Lung microvascular endothelial cell (primary cell): ENCODE results near the gene ZNF286A. TPM values are rescaled to one million over a fixed set of nuclear protein-coding genes. Genes with fewer than 3 reads are reported as not detected.
"Not testable (repeated sequence)": the region's sequence is repeated elsewhere in the genome, so short reads cannot be mapped to it uniquely, and the experiment has no call there.

Source experiments
- DNase-seq, 2 donors: peaks; one replicate each; pipeline versions ENCODE4 v3.0.0 to v3.0.0-alpha.2; 2010; ENCODE audit warnings: low read depth in 2 of 2
- total RNA-seq: library from RNA; depleted of rRNA; stranded (reverse); fragments of >200 nt; gene quantifications from 2 replicates; pipeline ENCODE4 v1.2.1, GENCODE V29; 2014

Gene ZNF286A
- total RNA-seq, 1 donor from 2014 or later, result 31.3 TPM

- not testable (repeated sequence) for DNase-seq
These were observed 69.4 kb downstream of the ZNF286A start for GRCh38 chr17:15768865-15769533.

Other genes with a start within 250 kb of the ZNF286A start
- 0.87 and 2.0 TPM in 2 replicates for gene CDRT4, start 232.1 kb upstream of the ZNF286A start, total RNA-seq
- gene TVP23C, start 136.3 kb upstream of the ZNF286A start, total RNA-seq, result 13.3 and 19.4 TPM in 2 replicates
- 0.20 and 0.22 TPM in 2 replicates for gene FBXW10B, start 80.0 kb upstream of the ZNF286A start, total RNA-seq
- gene TRIM16, start 15.4 kb upstream of the ZNF286A start, total RNA-seq, result 40.9 and 42.5 TPM in 2 replicates
- gene TBC1D26, start 32.5 kb downstream of the ZNF286A start, total RNA-seq, result not detected in 2 replicates
- gene ADORA2B, start 245.4 kb downstream of the ZNF286A start, total RNA-seq, result 5.4 and 6.8 TPM in 2 replicates